HepG2 (cell line): ENCODE results near the gene SLC7A4. TPM values are rescaled to one million over a fixed set of nuclear protein-coding genes. Genes with fewer than 3 reads are reported as not detected.

Experiments
- CEBPG ChIP-seq: IDR thresholded peaks from 2 replicates; pipeline ENCODE4 v1.6.1; 2016
- FOXA3 ChIP-seq: IDR thresholded peaks from 2 replicates; pipeline ENCODE4 v1.6.1; 2016; ENCODE audit warnings: missing genetic modification reagents, missing compliant biosample characterization
- HOXA3 ChIP-seq: sonication (generic); formaldehyde crosslinking; IDR thresholded peaks from 2 replicates; pipeline ENCODE4 v1.5.0; 2020; ENCODE audit warnings: missing genetic modification reagents
- KDM2A ChIP-seq: sonication (generic); formaldehyde crosslinking; IDR thresholded peaks from 2 replicates; pipeline ENCODE4 v1.4.0; 2020; ENCODE audit warnings: low read depth, missing genetic modification reagents, borderline replicate concordance
- MEF2D ChIP-seq: sonication (generic); formaldehyde crosslinking; IDR thresholded peaks from 2 replicates; pipeline ENCODE4 v1.5.1; 2020; ENCODE audit warnings: mild to moderate bottlenecking, missing genetic modification reagents
- NFKB2 ChIP-seq: sonication (generic); formaldehyde crosslinking; IDR thresholded peaks from 2 replicates; pipeline ENCODE4 v1.4.0; 2020; ENCODE audit warnings: missing genetic modification reagents, borderline replicate concordance
- PITX1 ChIP-seq: sonication (generic); formaldehyde crosslinking; IDR thresholded peaks from 2 replicates; pipeline ENCODE4 v1.5.1; 2020; ENCODE audit warnings: mild to moderate bottlenecking, missing genetic modification reagents
- SAP130 ChIP-seq: IDR thresholded peaks from 2 replicates; pipeline ENCODE4 v1.6.1; 2016; ENCODE audit warnings: low read depth
- SETDB1 ChIP-seq: sonication (generic); formaldehyde crosslinking; IDR thresholded peaks from 2 replicates; pipeline ENCODE4 v1.5.1; 2020; ENCODE audit warnings: missing genetic modification reagents, mild to moderate bottlenecking, borderline replicate concordance
- SRY ChIP-seq: sonication (generic); formaldehyde crosslinking; IDR thresholded peaks from 2 replicates; pipeline ENCODE4 v1.8.0; 2022; ENCODE audit warnings: mild to moderate bottlenecking, missing genetic modification reagents
- ZBTB38 ChIP-seq: sonication (generic); formaldehyde crosslinking; IDR thresholded peaks from 2 replicates; pipeline ENCODE4 v1.5.1; 2020; ENCODE audit warnings: mild to moderate bottlenecking, missing genetic modification reagents
- ZNF232 ChIP-seq: sonication (generic); formaldehyde crosslinking; IDR thresholded peaks from 2 replicates; pipeline ENCODE4 v1.4.0; 2020; ENCODE audit warnings: missing genetic modification reagents, borderline replicate concordance
- ZNF263 ChIP-seq: sonication (generic); formaldehyde crosslinking; IDR thresholded peaks from 2 replicates; pipeline ENCODE4 v1.4.0; 2020; ENCODE audit warnings: missing genetic modification reagents
- ZNF3 ChIP-seq: IDR thresholded peaks from 2 replicates; pipeline ENCODE4 v1.7.0; 2017; ENCODE audit warnings: inconsistent platforms
- ZNF331 ChIP-seq: sonication (generic); formaldehyde crosslinking; IDR thresholded peaks from 2 replicates; pipeline ENCODE4 v1.4.0; 2020; ENCODE audit warnings: missing genetic modification reagents
- ZNF441 ChIP-seq: sonication (generic); formaldehyde crosslinking; IDR thresholded peaks from 2 replicates; pipeline ENCODE4 v1.7.0; 2021; ENCODE audit warnings: missing genetic modification reagents, borderline replicate concordance
- ZNF510 ChIP-seq: sonication (generic); formaldehyde crosslinking; IDR thresholded peaks from 2 replicates; pipeline ENCODE4 v1.4.0; 2020; ENCODE audit warnings: low read depth, mild to moderate bottlenecking, missing genetic modification reagents
- ZNF546 ChIP-seq: sonication (generic); formaldehyde crosslinking; conservative IDR thresholded peaks from 2 replicates; pipeline ENCODE4 v1.8.1; 2023; ENCODE audit warnings: mild to moderate bottlenecking, missing genetic modification reagents
- ZNF607 ChIP-seq: sonication (generic); formaldehyde crosslinking; IDR thresholded peaks from 2 replicates; pipeline ENCODE4 v1.5.1; 2020; ENCODE audit warnings: missing genetic modification reagents, mild to moderate bottlenecking, borderline replicate concordance
- polyA plus RNA-seq, 8 experiments: library from polyadenylated mRNA; depleted of rRNA in 3 of 8; stranded (reverse) in 7 of 8; unstranded in 1 of 8; fragments of >200 nt; fragmentation: Illumina TruSeq in 4 of 8; extraction: Trizol in 4 of 8; gene quantifications; 2 replicates each; pipeline versions ENCODE4 v1.2.1 to v1.2.3, GENCODE V29; 2011 to 2016; ENCODE audit warnings: low read depth in 4 of 8, missing spikeins in 1 of 8, mixed read lengths in 1 of 8; ENCODE audit not compliant: insufficient read depth in 1 of 8
- total RNA-seq, 5 experiments: library from RNA; depleted of rRNA; stranded (reverse); fragments of >200 nt; fragmentation: Illumina TruSeq; extraction: Trizol; gene quantifications; 2 replicates each; pipeline ENCODE4 v1.2.3, GENCODE V29; 2016; ENCODE audit warnings: low read depth in 1 of 5
- TF ChIP-seq, protein P1 (sequence below): IDR thresholded peaks from 2 replicates; pipeline ENCODE4 v1.6.1; 2016; ENCODE audit warnings: low read depth, borderline replicate concordance
- TF ChIP-seq, protein P2 (sequence below): sonication (generic); formaldehyde crosslinking; IDR thresholded peaks from 2 replicates; pipeline ENCODE4 v1.8.0; 2022; ENCODE audit warnings: low read depth, missing genetic modification reagents
- TF ChIP-seq, protein P3 (sequence below): sonication (generic); formaldehyde crosslinking; IDR thresholded peaks from 2 replicates; pipeline ENCODE4 v1.4.0; 2020; ENCODE audit warnings: missing genetic modification reagents
- TF ChIP-seq, protein P4 (sequence below): IDR thresholded peaks from 2 replicates; pipeline ENCODE4 v1.4.0; 2020; ENCODE audit warnings: mild to moderate bottlenecking, missing genetic modification reagents

The SLC7A4 gene
- total and polyA plus RNA-seq, 2 of the 13 experiments (the other 11 are each of a cell fraction or from before 2014, with no cell fraction given), result not detected

DNA sequence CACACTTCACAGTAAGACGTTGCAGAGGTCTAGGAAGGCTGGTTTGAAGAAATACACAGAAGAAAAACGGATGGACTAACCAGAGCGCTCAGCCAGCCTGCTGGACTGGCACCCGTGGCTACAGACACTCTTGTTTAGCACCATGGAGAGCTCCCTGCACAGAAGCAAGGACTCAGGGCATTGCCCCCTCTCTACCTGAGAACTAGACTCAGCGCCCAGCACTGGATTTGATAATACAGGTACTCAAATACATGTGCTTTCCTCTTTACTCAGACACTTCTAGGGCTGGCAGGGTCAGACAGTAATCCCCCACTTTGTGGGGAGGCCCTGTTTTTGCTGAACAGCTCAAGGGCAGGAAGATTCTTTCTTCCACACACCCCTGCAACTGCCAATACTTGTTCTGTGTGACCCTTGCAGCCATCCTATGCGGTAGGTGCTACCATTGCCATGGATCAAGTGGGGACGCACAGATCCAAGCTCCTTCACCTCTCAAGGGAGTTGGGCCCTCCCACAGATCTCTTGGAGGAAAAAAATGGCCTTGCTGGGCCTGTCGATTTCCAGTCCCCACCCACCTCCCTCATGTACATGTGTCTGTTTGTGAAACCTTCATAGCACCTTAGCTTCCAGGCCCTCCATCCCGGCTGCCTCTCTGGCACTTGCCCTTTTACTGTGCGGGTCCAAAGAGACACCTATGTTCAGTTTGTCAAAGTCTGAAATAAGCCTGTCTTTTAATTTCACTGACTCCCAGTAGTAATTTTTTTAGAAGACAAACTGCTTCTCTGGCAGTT lies 22.5 kb downstream of the SLC7A4 start (continued):
- TF ChIP-seq NFKB2 (CRISPR knock-in tag) (peak; percentile 55; the same call in 1 of the 2 replicates), ZNF263 (peak; percentile 52; the same call in 1 of the 2 replicates), HOXA3 (peak; percentile 44; the same call in 1 of the 2 replicates), SAP130 (CRISPR knock-in tag) (peak; percentile 86), ZNF232 (peak; percentile 97), MEF2D (peak; percentile 54; the same call in 1 of the 2 replicates), ZNF3 (CRISPR knock-in tag) (peak; percentile 48; the same call in 1 of the 2 replicates), SRY (CRISPR knock-in tag) (peak; percentile 54; the same call in 1 of the 2 replicates), ZNF510 (CRISPR knock-in tag) (0 out of 2 replicates have a peak, but pooled peaks have one; percentile 42), ZNF607 (CRISPR knock-in tag) (peak; percentile 31; the same call in 1 of the 2 replicates), ZBTB38 (CRISPR knock-in tag) (0 out of 2 replicates have a peak, but pooled peaks have one; percentile 42), CEBPG (peak; percentile 39; the same call in 1 of the 2 replicates), PITX1 (CRISPR knock-in tag) (peak; percentile 38; the same call in 1 of the 2 replicates), ZNF441 (peak; percentile 53; the same call in 1 of the 2 replicates), FOXA3 (peak; percentile 58; the same call in 1 of the 2 replicates), KDM2A (CRISPR knock-in tag) (peak; percentile 60; the same call in 1 of the 2 replicates), SETDB1 (no peak), ZNF546 (CRISPR knock-in tag) (0 out of 2 replicates have a peak, but pooled peaks have one; percentile 55), ZNF331 (CRISPR knock-in tag) (peak; percentile 92)
- TF ChIP-seq, protein P1, sequence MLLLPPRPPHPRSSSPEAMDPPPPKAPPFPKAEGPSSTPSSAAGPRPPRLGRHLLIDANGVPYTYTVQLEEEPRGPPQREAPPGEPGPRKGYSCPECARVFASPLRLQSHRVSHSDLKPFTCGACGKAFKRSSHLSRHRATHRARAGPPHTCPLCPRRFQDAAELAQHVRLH (CRISPR knock-in tag), result peak; percentile 95
- TF ChIP-seq, protein P2, sequence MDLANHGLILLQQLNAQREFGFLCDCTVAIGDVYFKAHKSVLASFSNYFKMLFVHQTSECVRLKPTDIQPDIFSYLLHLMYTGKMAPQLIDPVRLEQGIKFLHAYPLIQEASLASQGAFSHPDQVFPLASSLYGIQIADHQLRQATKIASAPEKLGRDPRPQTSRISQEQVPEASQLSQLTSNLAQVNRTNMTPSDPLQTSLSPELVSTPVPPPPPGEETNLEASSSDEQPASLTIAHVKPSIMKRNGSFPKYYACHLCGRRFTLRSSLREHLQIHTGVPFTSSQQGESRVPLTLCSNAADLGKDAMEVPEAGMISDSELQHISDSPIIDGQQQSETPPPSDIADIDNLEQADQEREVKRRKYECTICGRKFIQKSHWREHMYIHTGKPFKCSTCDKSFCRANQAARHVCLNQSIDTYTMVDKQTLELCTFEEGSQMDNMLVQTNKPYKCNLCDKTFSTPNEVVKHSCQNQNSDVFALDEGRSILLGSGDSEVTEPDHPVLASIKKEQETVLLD (CRISPR knock-in tag), result no peak
- TF ChIP-seq, protein P3, sequence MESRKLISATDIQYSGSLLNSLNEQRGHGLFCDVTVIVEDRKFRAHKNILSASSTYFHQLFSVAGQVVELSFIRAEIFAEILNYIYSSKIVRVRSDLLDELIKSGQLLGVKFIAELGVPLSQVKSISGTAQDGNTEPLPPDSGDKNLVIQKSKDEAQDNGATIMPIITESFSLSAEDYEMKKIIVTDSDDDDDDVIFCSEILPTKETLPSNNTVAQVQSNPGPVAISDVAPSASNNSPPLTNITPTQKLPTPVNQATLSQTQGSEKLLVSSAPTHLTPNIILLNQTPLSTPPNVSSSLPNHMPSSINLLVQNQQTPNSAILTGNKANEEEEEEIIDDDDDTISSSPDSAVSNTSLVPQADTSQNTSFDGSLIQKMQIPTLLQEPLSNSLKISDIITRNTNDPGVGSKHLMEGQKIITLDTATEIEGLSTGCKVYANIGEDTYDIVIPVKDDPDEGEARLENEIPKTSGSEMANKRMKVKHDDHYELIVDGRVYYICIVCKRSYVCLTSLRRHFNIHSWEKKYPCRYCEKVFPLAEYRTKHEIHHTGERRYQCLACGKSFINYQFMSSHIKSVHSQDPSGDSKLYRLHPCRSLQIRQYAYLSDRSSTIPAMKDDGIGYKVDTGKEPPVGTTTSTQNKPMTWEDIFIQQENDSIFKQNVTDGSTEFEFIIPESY, result 0 out of 2 replicates have a peak, but pooled peaks have one; percentile 30
- TF ChIP-seq, protein P4, sequence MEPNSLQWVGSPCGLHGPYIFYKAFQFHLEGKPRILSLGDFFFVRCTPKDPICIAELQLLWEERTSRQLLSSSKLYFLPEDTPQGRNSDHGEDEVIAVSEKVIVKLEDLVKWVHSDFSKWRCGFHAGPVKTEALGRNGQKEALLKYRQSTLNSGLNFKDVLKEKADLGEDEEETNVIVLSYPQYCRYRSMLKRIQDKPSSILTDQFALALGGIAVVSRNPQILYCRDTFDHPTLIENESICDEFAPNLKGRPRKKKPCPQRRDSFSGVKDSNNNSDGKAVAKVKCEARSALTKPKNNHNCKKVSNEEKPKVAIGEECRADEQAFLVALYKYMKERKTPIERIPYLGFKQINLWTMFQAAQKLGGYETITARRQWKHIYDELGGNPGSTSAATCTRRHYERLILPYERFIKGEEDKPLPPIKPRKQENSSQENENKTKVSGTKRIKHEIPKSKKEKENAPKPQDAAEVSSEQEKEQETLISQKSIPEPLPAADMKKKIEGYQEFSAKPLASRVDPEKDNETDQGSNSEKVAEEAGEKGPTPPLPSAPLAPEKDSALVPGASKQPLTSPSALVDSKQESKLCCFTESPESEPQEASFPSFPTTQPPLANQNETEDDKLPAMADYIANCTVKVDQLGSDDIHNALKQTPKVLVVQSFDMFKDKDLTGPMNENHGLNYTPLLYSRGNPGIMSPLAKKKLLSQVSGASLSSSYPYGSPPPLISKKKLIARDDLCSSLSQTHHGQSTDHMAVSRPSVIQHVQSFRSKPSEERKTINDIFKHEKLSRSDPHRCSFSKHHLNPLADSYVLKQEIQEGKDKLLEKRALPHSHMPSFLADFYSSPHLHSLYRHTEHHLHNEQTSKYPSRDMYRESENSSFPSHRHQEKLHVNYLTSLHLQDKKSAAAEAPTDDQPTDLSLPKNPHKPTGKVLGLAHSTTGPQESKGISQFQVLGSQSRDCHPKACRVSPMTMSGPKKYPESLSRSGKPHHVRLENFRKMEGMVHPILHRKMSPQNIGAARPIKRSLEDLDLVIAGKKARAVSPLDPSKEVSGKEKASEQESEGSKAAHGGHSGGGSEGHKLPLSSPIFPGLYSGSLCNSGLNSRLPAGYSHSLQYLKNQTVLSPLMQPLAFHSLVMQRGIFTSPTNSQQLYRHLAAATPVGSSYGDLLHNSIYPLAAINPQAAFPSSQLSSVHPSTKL (CRISPR knock-in tag), result peak; percentile 63; the same call in 1 of the 2 replicates
